PC-3 (cell line): ENCODE measurements around the gene ADPRHL1. TPM values are rescaled to one million over a fixed set of nuclear protein-coding genes. Genes with fewer than 3 reads are reported as not detected.

Source experiments
- ATAC-seq: fragments of 200-7000 bp; cut with Tn5 transposase; 2 replicates; pipeline ENCODE4 v1.9.1; 2020; ENCODE audit warnings: mild to moderate bottlenecking, moderate library complexity
- BruUV-seq: library from RNA; stranded (reverse); fragments of 400-500 nt; replicated peaks from 2 replicates; lab custom pipeline; 2021; lab: Mats Ljungman, UMichigan
- CTCF ChIA-PET: fragments of 300-600 bp; sonication (Branson Sonifier 250); formaldehyde crosslinking; loops from one replicate; lab custom pipeline; 2022; ENCODE audit warnings: antibody characterized with exemption; lab: Charles Lee
- POLR2A ChIA-PET: fragments of 300-600 bp; sonication (Branson Sonifier 250); formaldehyde crosslinking; loops from one replicate; lab custom pipeline; 2022; ENCODE audit warnings: antibody characterized with exemption; ENCODE audit not compliant: unreplicated experiment; lab: Charles Lee
- DNase-seq: peaks from one replicate; pipeline ENCODE4 v3.0.0-alpha.2; 2015
- H2AFZ ChIP-seq: fragments of 300-600 bp; sonication (generic); 2 replicates; pipeline ENCODE4 v1.6.0; 2016; ENCODE audit warnings: antibody characterized with exemption, low read length
- H3F3A ChIP-seq: fragments of 300-600 bp; sonication (generic); one replicate; pipeline ENCODE4 v1.6.0; 2017; ENCODE audit warnings: antibody characterized with exemption, low read length, control low read depth, mild to moderate bottlenecking; ENCODE audit not compliant: unreplicated experiment
- H3K27ac ChIP-seq: fragments of 300-600 bp; sonication (generic); 2 replicates; pipeline ENCODE4 v1.5.1; 2016; ENCODE audit warnings: mild to moderate bottlenecking, low read length
- H3K27me3 ChIP-seq: fragments of 300-600 bp; sonication (generic); 2 replicates; pipeline ENCODE4 v1.6.1; 2016; ENCODE audit warnings: low read length, mixed read lengths
- H3K36me3 ChIP-seq: fragments of 300-600 bp; sonication (generic); 2 replicates; pipeline ENCODE4 v1.6.1; 2016; ENCODE audit warnings: low read depth, mixed run types, low read length, mixed read lengths
- H3K4me1 ChIP-seq: fragments of 300-600 bp; sonication (generic); 2 replicates; pipeline ENCODE4 v1.5.1; 2016; ENCODE audit warnings: low read length; ENCODE audit not compliant: insufficient read depth
- H3K4me2 ChIP-seq: fragments of 300-600 bp; sonication (generic); 2 replicates; pipeline ENCODE4 v1.6.0; 2016; ENCODE audit warnings: low read length
- H3K4me3 ChIP-seq: fragments of 300-600 bp; sonication (generic); 2 replicates; pipeline ENCODE4 v1.5.1; 2016; ENCODE audit warnings: mild to moderate bottlenecking, low read length, mixed read lengths
- H3K79me2 ChIP-seq: fragments of 300-600 bp; sonication (generic); 2 replicates; pipeline ENCODE4 v1.6.1; 2017; ENCODE audit warnings: low read length, mixed read lengths
- H3K9ac ChIP-seq: fragments of 300-600 bp; sonication (generic); 2 replicates; pipeline ENCODE4 v1.6.0; 2016; ENCODE audit warnings: mild to moderate bottlenecking, low read length
- H3K9me2 ChIP-seq: fragments of 300-600 bp; sonication (generic); replicated peaks from 2 replicates; pipeline ENCODE4 v1.6.1; 2016; ENCODE audit warnings: mixed run types, low read length, mixed read lengths
- H3K9me3 ChIP-seq: fragments of 300-600 bp; sonication (generic); 2 replicates; pipeline ENCODE4 v1.6.1; 2016; ENCODE audit warnings: low read length, mixed read lengths
- H4K20me1 ChIP-seq: fragments of 300-600 bp; sonication (generic); 2 replicates; pipeline ENCODE4 v1.6.1; 2016; ENCODE audit warnings: low read length, mixed read lengths
- CTCF ChIP-seq: fragments of 300-600 bp; sonication (generic); conservative IDR thresholded peaks from 2 replicates; pipeline ENCODE4 v1.5.1; 2017; ENCODE audit warnings: antibody characterized with exemption, low read depth, mild to moderate bottlenecking, low read length
- EZH2 ChIP-seq: fragments of 300-600 bp; sonication (generic); IDR thresholded peaks from one replicate; pipeline ENCODE4 v1.6.1; 2017; ENCODE audit warnings: antibody characterized with exemption, mild to moderate bottlenecking, low read length; ENCODE audit not compliant: unreplicated experiment
- EZH2phosphoT487 ChIP-seq: fragments of 300-600 bp; sonication (generic); IDR thresholded peaks from 2 replicates; pipeline ENCODE4 v1.6.1; 2018; ENCODE audit warnings: mild to moderate bottlenecking, antibody characterized with exemption, low read length, borderline replicate concordance
- intact Hi-C: fragments of 100-400 bp; cut with micrococcal nuclease; formaldehyde crosslinking; loops from 2 replicates; pipeline ENCODE4 v1.9.0; 2023
- total RNA-seq: library from RNA; depleted of rRNA; stranded (reverse); fragments of >200 nt; gene quantifications from 2 replicates; pipeline ENCODE4 v1.2.3, GENCODE V29; 2014

Gene ADPRHL1
- total RNA-seq, 1 experiment from 2014 or later: 10.3 TPM

GRCh38 chr13:113412440-113412839 is 40.8 kb downstream of the ADPRHL1 start:
- no peak for DNase-seq
- ChIA-PET CTCF (no interaction called here), POLR2A (no interaction called here)
- Histone ChIP-seq H3K27ac (no peak overlapping the region), H3K9me3 (no peaks in the 10 kb centered on the region), H3K27me3 (no peaks in the 10 kb centered on the region), H3K36me3 (no peaks in the 10 kb centered on the region), H4K20me1 (no peaks in the 10 kb centered on the region), H3K79me2 (no peaks in the 10 kb centered on the region), H3K9ac (no peak overlapping the region), H3K9me2 (no peaks in the 10 kb centered on the region), H3K4me2 (no peak overlapping the region), H3K4me3 (no peak overlapping the region), H3F3A (no peaks in the 10 kb centered on the region), H3K4me1 (peaks cover 20% of the 10 kb centered on the region), H2AFZ (no peak overlapping the region)
- intact Hi-C loops: no loop called here
- TF ChIP-seq CTCF (no peak), EZH2phosphoT487 (no peak), EZH2 (no peak)
- no TSS peak for BruUV-seq
- no peak for ATAC-seq

GRCh38 chr13:113411216-113412023 is 41.9 kb downstream of the ADPRHL1 start:
- no TSS peak for BruUV-seq

More at GRCh38 chr13:113411216-113412023, 41.9 kb downstream of the ADPRHL1 start:
- CTCF ChIA-PET: interaction anchor here (0.6 kb wide), 1 partner anchor 18 kb away, joined by 3 read pairs; no protein-coding TSS in a partner anchor
- ATAC-seq (peak; percentile 73), DNase-seq (peak; percentile 86)
- POLR2A ChIA-PET: interaction anchor here (0.6 kb wide), 1 partner anchor 700 kb away, joined by 10 read pairs; no protein-coding TSS in a partner anchor
- no peaks in the 10 kb centered on the region for H3F3A ChIP-seq
- H3K9me3 ChIP-seq: no peaks in the 10 kb centered on the region
- intact Hi-C loops: no loop called here
- peak overlapping the region; percentile 100 for H3K27ac ChIP-seq
- H4K20me1 ChIP-seq: no peaks in the 10 kb centered on the region
- peak overlapping the region; percentile 73 for H3K4me3 ChIP-seq
- no peak for TF ChIP-seq CTCF
- TF ChIP-seq EZH2: no peak
- H3K27me3 ChIP-seq: no peaks in the 10 kb centered on the region
- no peaks in the 10 kb centered on the region for H3K36me3 ChIP-seq
- no peaks in the 10 kb centered on the region for H3K9me2 ChIP-seq
- peak overlapping the region; percentile 91 for H3K9ac ChIP-seq
- peak overlapping the region; percentile 93 for H3K4me2 ChIP-seq
- H2AFZ ChIP-seq: peak overlapping the region; percentile 67
- peaks cover 20% of the 10 kb centered on the region for H3K4me1 ChIP-seq
- H3K79me2 ChIP-seq: no peaks in the 10 kb centered on the region
